PC-9 (cell line): ENCODE measurements around the gene SKAP2.

Experiments
- EZH2 ChIP-seq: fragments of 200-600 bp; sonication (generic); IDR thresholded peaks from 2 replicates; pipeline ENCODE4 v1.8.0; 2017; ENCODE audit warnings: antibody characterized with exemption, low read depth
- TF ChIP-seq, protein P1 (sequence below): fragments of 200-600 bp; sonication (generic); conservative IDR thresholded peaks from 2 replicates; pipeline ENCODE4 v1.6.1; 2017; ENCODE audit warnings: mixed run types, antibody characterized with exemption, mild to moderate bottlenecking, moderate library complexity

DNA sequence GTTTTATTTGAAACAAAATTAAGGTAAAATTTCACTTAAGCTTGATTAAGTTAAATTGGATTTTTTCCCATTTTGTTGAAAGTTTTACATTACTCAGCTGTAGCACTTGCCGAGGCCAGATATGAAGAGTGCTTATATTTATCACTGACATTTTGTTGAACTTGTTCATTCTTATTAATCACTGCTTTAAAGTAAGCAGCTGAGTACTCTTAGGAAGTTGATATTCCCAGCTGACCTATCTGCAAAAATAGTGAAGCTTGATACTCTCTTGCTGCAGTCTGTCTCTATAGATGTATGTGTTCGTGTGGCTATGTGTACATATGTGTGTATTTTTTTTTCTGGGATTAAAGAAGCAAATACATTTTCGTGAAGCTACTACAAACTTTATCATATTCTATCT is 150.0 kb downstream of the SKAP2 start:
- TF ChIP-seq, protein P1, sequence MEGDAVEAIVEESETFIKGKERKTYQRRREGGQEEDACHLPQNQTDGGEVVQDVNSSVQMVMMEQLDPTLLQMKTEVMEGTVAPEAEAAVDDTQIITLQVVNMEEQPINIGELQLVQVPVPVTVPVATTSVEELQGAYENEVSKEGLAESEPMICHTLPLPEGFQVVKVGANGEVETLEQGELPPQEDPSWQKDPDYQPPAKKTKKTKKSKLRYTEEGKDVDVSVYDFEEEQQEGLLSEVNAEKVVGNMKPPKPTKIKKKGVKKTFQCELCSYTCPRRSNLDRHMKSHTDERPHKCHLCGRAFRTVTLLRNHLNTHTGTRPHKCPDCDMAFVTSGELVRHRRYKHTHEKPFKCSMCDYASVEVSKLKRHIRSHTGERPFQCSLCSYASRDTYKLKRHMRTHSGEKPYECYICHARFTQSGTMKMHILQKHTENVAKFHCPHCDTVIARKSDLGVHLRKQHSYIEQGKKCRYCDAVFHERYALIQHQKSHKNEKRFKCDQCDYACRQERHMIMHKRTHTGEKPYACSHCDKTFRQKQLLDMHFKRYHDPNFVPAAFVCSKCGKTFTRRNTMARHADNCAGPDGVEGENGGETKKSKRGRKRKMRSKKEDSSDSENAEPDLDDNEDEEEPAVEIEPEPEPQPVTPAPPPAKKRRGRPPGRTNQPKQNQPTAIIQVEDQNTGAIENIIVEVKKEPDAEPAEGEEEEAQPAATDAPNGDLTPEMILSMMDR: no peak
- TF ChIP-seq EZH2: no peak
